Measurements from ENCODE around the gene UBE4A.

UBE4A gene

DNA sequence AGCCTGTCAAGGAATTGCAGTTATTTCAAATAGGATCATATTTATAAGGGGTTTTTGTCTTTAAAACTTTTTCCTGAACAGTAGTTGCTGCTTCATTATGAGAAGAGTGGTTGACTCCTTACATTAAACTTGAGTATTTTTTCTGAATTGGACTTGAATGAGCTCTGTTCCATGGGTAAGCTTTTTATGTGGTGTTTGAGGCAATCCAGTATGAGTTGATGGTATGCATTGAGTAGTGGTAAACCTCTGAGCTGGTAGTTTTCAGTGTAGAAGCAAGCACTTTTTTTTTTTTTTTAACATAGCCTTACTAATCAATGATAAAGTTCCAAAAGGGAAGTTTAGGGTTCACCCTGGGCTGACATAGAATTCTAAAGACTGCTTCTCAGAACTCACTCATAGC is 80.2 kb downstream of the UBE4A start:
- no peak for DNase-seq

DNA sequence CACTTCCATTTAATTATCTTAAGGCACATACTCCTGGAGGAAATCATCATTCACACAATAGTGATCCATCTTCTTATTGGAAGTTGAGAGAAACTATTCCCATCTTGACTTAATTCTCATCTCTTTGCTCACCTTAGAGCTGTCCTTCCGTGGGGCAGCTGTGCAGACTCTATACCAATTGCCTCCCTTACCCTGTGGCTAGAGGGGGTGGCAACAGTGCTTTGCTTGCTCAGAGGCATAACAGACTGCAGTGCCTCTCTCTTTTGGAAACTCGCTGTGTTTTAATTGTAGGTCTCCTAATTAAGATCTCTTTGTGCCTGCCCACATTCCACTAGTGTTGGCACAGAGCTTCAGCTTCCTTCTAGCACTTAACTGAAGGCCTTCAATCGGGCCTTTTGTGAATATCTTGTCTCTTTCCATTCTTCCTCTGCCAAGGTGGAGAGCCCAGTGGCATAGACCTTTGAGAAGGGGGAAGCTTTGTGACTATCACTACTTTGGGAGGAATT is 82.4 kb downstream of the UBE4A start:
- DNase-seq, result no peak

DNA sequence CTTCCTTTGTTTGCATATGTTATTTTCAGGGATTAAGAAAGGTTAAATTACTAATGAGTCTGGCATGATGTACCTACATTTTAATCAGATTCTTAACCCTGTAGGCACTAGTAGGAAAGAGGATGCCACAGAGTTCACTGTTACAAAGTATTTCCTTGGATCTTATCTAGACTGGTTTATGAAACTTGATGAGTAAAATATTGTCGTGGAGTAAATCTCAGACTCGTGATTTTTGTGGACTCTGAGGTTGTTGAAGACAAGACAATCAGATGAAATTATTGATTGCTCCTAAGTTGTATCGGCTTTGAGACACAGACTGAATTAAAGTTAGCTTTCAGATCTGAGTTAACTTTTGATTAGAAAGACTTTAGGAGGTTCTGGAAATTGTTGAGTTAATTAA is 82.9 kb downstream of the UBE4A start:
- no peak for DNase-seq

DNA sequence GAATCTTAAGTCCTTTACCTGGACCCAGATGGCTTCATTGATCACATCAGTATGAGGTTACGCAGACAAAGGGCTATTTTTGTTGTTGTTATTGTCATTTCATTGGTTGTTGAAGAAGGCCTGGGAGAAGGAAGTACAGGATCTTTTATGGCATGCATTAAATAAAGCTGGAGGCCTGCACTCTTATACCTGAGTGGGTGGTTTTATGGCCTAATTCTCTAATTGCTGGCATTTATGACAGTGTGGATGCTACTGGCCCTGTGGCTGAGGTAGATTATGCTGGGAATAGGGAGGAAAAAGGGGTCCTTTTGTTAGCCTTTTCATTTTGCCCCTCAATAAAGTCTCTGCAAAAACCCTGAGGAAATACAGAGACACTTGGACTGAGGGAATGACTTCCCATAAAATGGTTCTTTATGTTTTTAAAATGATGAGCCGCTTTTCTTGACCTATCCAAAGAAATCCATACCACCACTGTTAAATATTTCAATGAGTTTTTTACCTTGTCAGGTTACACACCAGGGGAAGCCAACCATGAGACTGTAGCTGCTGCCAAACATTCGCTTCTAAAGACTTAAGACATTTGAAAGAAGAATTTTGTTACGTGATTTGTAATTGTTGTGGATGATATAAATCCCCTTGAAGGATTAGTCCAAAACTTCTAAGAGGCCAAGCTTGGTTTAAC is 83.6 kb downstream of the UBE4A start:
- DNase-seq, result no peak

DNA sequence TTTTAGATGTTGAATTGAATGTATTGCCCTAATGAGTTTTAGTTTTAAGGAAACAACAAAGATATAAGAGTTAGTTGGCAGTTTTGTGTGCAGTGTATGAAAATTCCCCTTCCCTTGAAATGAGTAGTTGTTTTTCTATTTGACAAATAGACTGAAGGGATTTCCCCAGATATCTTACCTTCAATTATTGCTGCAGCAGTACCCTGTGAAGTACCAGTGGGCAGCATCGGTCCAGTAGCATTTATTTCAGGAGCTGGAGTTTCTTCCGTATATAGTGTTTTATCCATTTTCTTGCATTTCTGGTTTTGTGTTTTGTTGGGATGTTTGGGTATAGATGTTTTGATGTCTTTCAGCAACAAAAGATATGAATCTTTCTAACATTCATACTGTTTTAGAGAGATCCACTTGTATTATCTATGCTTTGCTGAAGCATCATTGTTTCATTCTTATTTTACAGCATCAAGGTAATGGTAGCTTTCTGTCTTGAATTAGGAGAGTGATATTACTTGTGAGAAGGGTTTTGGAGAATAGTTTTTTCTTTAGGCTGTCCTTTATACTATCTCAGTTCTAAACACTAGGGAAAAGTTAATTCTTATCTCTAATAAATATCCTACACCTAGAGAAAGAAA is 84.3 kb downstream of the UBE4A start:
- DNase-seq, result no peak

DNA sequence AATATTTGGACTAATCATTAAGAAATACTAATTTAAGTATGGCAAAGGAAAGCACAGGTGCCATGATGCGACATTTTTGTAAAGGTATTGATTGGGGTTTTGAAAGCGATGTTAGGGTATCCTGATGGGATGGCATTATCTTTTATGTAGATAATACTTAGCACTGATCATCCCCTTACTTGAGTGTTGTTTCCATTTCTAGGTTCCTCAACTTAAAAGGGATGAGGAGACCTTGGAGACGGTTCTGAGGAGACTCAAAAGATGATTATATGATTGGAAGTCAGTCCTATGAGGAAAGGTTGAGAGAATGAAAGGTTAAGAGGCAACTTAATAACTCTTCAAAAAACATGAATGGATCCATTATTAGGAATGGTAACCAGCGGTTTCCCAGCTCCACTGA is 88.0 kb downstream of the UBE4A start:
- no peak for DNase-seq

DNA sequence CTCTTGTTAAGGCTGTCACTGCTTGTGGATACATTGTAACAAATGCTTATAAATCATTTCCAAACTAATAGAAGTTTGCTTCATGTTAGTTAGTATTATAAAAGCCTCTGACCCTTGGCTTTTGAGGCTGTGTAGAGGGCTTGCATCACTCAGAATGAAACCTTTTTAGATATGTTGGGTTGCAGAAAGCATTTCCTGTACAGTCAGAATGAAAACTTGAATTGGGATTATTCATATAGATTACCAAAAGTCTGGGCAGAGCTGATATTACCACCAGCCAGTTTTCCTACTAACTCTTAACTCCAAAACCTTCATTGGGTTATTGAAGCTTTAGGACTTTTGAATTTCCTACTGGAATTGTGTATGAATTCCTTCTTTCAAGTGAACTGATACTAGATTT is 88.9 kb downstream of the UBE4A start:
- DNase-seq, result no peak
